Neural progenitor cell (in vitro differentiated cells): ENCODE measurements around the gene SLC24A4. TPM values are rescaled to one million over a fixed set of nuclear protein-coding genes. Genes with fewer than 3 reads are reported as not detected.

Experiments used
- DNase-seq: peaks from one replicate; pipeline ENCODE4 v3.0.0-alpha.2; 2016; ENCODE audit warnings: low spot score
- H2AFZ ChIP-seq: fragments of 200-600 bp; sonication (generic); replicated peaks from 2 replicates; pipeline ENCODE4 v1.6.1; 2016; ENCODE audit warnings: antibody characterized with exemption
- H3F3A ChIP-seq: fragments of 200-600 bp; sonication (generic); 2 replicates; pipeline ENCODE4 v1.6.1; 2016; ENCODE audit warnings: antibody characterized with exemption, low read depth
- H3K27ac ChIP-seq: fragments of 200-600 bp; sonication (generic); 2 replicates; pipeline ENCODE4 v1.5.1; 2016; ENCODE audit warnings: mild to moderate bottlenecking
- H3K27me3 ChIP-seq: fragments of 200-600 bp; sonication (generic); 2 replicates; pipeline ENCODE4 v1.6.1; 2016; ENCODE audit warnings: mild to moderate bottlenecking, moderate library complexity
- H3K36me3 ChIP-seq: fragments of 200-600 bp; sonication (generic); 2 replicates; pipeline ENCODE4 v1.5.1; 2016
- H3K4me1 ChIP-seq: fragments of 200-600 bp; sonication (generic); 2 replicates; pipeline ENCODE4 v1.6.1; 2016; ENCODE audit warnings: mixed run types
- H3K4me2 ChIP-seq: fragments of 200-600 bp; sonication (generic); 2 replicates; pipeline ENCODE4 v1.6.1; 2016
- H3K4me3 ChIP-seq: fragments of 200-600 bp; sonication (generic); 2 replicates; pipeline ENCODE4 v1.5.1; 2016
- H3K79me2 ChIP-seq: fragments of 200-600 bp; sonication (generic); 2 replicates; pipeline ENCODE4 v1.6.1; 2016; ENCODE audit warnings: low read depth
- H3K9ac ChIP-seq: fragments of 200-600 bp; sonication (generic); 2 replicates; pipeline ENCODE4 v1.6.1; 2016
- H3K9me3 ChIP-seq: fragments of 200-600 bp; sonication (generic); 2 replicates; pipeline ENCODE4 v1.5.1; 2016; ENCODE audit warnings: low read depth
- H4K20me1 ChIP-seq: fragments of 200-600 bp; sonication (generic); 2 replicates; pipeline ENCODE4 v1.6.1; 2016; ENCODE audit warnings: low read depth
- H3K27ac Mint-ChIP-seq: 3 replicates; pipeline ENCODE4 v1.8.0; 2021; ENCODE audit warnings: mixed read lengths
- H3K27me3 Mint-ChIP-seq: 2 replicates; pipeline ENCODE4 v1.8.0; 2022; ENCODE audit warnings: low read depth, mild to moderate bottlenecking, inconsistent platforms, moderate library complexity, mixed read lengths; ENCODE audit not compliant: insufficient read depth
- H3K36me3 Mint-ChIP-seq: 3 replicates; pipeline ENCODE4 v1.8.0; 2021; ENCODE audit warnings: mixed read lengths
- H3K4me1 Mint-ChIP-seq: 3 replicates; pipeline ENCODE4 v1.8.0; 2021; ENCODE audit warnings: mixed read lengths
- H3K4me3 Mint-ChIP-seq: 3 replicates; pipeline ENCODE4 v1.8.0; 2021; ENCODE audit warnings: mild to moderate bottlenecking, moderate library complexity, mixed read lengths
- H3K9me3 Mint-ChIP-seq: 3 replicates; pipeline ENCODE4 v1.8.0; 2020; ENCODE audit warnings: mixed read lengths
- EZH2 ChIP-seq: fragments of 200-600 bp; sonication (generic); IDR thresholded peaks from 2 replicates; pipeline ENCODE4 v1.6.1; 2017; ENCODE audit warnings: antibody characterized with exemption, mild to moderate bottlenecking, moderate library complexity
- EZH2phosphoT487 ChIP-seq: fragments of 200-600 bp; sonication (generic); IDR thresholded peaks from 2 replicates; pipeline ENCODE4 v1.6.1; 2017; ENCODE audit warnings: antibody characterized with exemption
- total RNA-seq: library from RNA; depleted of rRNA; stranded (reverse); fragments of >200 nt; gene quantifications from 2 replicates; pipeline ENCODE4 v1.2.3, GENCODE V29; 2015; ENCODE audit warnings: low replicate concordance
- TF ChIP-seq, protein P1 (sequence below): fragments of 200-600 bp; sonication (generic); IDR thresholded peaks from 2 replicates; pipeline ENCODE4 v1.5.1; 2017; ENCODE audit warnings: antibody characterized with exemption, mild to moderate bottlenecking

Gene SLC24A4
- total RNA-seq, 1 donor from 2014 or later: 0.73 TPM

DNA sequence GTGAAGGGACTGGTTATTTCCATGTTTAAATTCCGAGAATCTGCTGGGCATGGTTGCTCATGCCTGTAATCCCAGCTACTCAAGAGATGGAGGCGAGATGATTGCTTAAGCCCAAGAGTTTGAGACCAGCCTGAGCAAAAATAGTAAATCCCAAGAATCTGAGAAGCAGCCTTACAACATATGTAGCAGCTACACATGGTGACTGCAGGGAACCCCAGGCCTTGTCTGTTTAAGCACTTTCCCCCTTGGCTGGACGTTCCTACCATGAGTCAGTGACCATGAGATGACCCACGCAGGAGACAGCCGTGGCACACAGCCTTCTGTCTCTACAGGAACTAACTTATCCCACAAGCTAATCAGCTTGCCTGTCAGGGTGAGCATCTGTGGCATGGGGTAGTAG lies 5.5 kb upstream of the SLC24A4 start:
- TF ChIP-seq, protein P1, sequence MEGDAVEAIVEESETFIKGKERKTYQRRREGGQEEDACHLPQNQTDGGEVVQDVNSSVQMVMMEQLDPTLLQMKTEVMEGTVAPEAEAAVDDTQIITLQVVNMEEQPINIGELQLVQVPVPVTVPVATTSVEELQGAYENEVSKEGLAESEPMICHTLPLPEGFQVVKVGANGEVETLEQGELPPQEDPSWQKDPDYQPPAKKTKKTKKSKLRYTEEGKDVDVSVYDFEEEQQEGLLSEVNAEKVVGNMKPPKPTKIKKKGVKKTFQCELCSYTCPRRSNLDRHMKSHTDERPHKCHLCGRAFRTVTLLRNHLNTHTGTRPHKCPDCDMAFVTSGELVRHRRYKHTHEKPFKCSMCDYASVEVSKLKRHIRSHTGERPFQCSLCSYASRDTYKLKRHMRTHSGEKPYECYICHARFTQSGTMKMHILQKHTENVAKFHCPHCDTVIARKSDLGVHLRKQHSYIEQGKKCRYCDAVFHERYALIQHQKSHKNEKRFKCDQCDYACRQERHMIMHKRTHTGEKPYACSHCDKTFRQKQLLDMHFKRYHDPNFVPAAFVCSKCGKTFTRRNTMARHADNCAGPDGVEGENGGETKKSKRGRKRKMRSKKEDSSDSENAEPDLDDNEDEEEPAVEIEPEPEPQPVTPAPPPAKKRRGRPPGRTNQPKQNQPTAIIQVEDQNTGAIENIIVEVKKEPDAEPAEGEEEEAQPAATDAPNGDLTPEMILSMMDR: no peak
- no peak for TF ChIP-seq EZH2
- no peak for TF ChIP-seq EZH2phosphoT487
- Mint-ChIP-seq H3K27me3 (peaks cover 22% of the 10 kb centered on the region), H3K4me3 (no peak overlapping the region), H3K4me1 (peaks cover 5% of the 10 kb centered on the region), H3K27ac (no peak overlapping the region), H3K36me3 (no peaks in the 10 kb centered on the region), H3K9me3 (no peaks in the 10 kb centered on the region)
- DNase-seq: no peak
- H3K9me3 ChIP-seq: no peaks in the 10 kb centered on the region
- no peaks in the 10 kb centered on the region for H4K20me1 ChIP-seq
- no peaks in the 10 kb centered on the region for H3K79me2 ChIP-seq
- H3K9ac ChIP-seq: no peak overlapping the region
- H2AFZ ChIP-seq: no peak overlapping the region
- H3F3A ChIP-seq: peaks cover 10% of the 10 kb centered on the region
- no peaks in the 10 kb centered on the region for H3K36me3 ChIP-seq
- H3K4me2 ChIP-seq: no peak overlapping the region
- H3K4me3 ChIP-seq: no peak overlapping the region
- H3K4me1 ChIP-seq: peaks cover 8% of the 10 kb centered on the region
- peaks cover 40% of the 10 kb centered on the region for H3K27me3 ChIP-seq
- no peak overlapping the region for H3K27ac ChIP-seq

DNA sequence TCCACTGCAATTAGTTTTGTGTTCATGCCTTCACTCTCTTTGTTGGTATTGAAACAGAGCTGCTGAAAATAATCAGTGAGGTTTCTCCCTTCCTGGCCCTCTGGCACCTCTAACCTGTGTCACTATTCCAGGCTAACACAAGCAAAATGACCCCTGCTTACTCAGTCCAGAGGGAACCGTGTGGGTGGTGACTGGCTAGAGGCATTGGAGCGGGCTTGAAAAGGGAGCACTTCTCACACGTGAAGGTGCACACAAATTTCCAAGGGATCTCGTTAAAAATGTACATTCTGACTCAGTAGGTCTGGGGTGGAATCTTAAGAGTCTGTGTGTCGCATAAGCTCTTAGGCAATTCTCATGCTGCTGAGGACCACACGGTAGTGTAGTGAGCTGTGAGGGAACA lies 1.3 kb upstream of the SLC24A4 start:
- H2AFZ ChIP-seq: no peak overlapping the region

DNA sequence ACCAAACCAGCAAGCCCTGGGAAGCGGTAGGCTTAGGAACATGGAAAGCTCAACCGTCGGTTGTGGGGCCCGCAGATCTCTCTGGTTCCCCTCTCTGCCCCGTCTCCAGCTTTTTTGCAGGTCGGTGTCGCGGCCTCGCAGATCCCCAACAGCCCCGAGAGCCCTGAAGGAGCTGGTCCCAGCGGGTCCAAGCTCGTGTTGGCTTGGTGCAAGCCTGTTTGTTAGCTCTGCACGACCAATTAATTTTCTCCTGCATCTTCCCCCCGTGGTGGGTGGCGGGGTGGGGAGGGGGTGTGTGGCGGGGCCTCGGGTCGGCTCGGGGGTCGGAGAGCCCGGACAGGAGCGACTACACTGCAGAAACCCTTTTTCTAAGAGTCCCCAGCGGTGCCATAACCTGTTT lies 449 bp upstream of the SLC24A4 start:
- peak; percentile 34 for DNase-seq
- no peaks in the 10 kb centered on the region for H3K9me3 Mint-ChIP-seq
- Histone ChIP-seq H3K9ac (no peak overlapping the region), H4K20me1 (peaks cover 6% of the 10 kb centered on the region), H2AFZ (peak overlapping the region; percentile 98), H3F3A (peaks cover 10% of the 10 kb centered on the region), H3K4me1 (peaks cover 21% of the 10 kb centered on the region), H3K36me3 (no peaks in the 10 kb centered on the region), H3K4me3 (peak overlapping the region; percentile 58), H3K9me3 (no peaks in the 10 kb centered on the region), H3K4me2 (peak overlapping the region; percentile 97), H3K79me2 (no peaks in the 10 kb centered on the region), H3K27ac (no peak overlapping the region), H3K27me3 (peaks cover 89% of the 10 kb centered on the region)
- H3K27me3 Mint-ChIP-seq: peaks cover 48% of the 10 kb centered on the region
- peak overlapping the region; percentile 83 for H3K4me3 Mint-ChIP-seq
- no peaks in the 10 kb centered on the region for H3K36me3 Mint-ChIP-seq
- TF ChIP-seq EZH2phosphoT487 (peak; percentile 36), EZH2 (peak; percentile 1)
- TF ChIP-seq, protein P1: no peak
- peaks cover 7% of the 10 kb centered on the region for H3K4me1 Mint-ChIP-seq
- no peak overlapping the region for H3K27ac Mint-ChIP-seq

More for the DNA sequence above, 1.3 kb upstream of the SLC24A4 start:
- no peaks in the 10 kb centered on the region for H3K36me3 Mint-ChIP-seq
- no peak overlapping the region for H3K4me2 ChIP-seq
- peaks cover 21% of the 10 kb centered on the region for H3K4me1 ChIP-seq
- no peaks in the 10 kb centered on the region for H3K9me3 Mint-ChIP-seq
- peaks cover 7% of the 10 kb centered on the region for H3K4me1 Mint-ChIP-seq
- no peaks in the 10 kb centered on the region for H3K79me2 ChIP-seq
- H3K36me3 ChIP-seq: no peaks in the 10 kb centered on the region
- H3K27ac Mint-ChIP-seq: no peak overlapping the region
- H3K9ac ChIP-seq: no peak overlapping the region
- H3K27me3 ChIP-seq: peaks cover 82% of the 10 kb centered on the region
- H3K4me3 Mint-ChIP-seq: peak overlapping the region; percentile 57
- peaks cover 47% of the 10 kb centered on the region for H3K27me3 Mint-ChIP-seq
- H3F3A ChIP-seq: peaks cover 10% of the 10 kb centered on the region
- H3K4me3 ChIP-seq: no peak overlapping the region
- H3K27ac ChIP-seq: no peak overlapping the region
- DNase-seq: no peak
- no peaks in the 10 kb centered on the region for H3K9me3 ChIP-seq
- H4K20me1 ChIP-seq: peaks cover 6% of the 10 kb centered on the region
- no peak for TF ChIP-seq EZH2phosphoT487
- no peak for TF ChIP-seq EZH2
- TF ChIP-seq, protein P1: no peak
